Hepatocyte (in vitro differentiated cells): Measurements from ENCODE around the gene CDC42BPG. TPM values are rescaled to one million over a fixed set of nuclear protein-coding genes. Genes with fewer than 3 reads are reported as not detected.

Experiments used
- DNase-seq: peaks from one replicate; pipeline ENCODE4 v3.0.0-alpha.2; 2016; ENCODE audit warnings: low spot score
- H2AFZ ChIP-seq: fragments of 200-600 bp; sonication (generic); 2 replicates; pipeline ENCODE4 v1.6.0; 2016; ENCODE audit warnings: antibody characterized with exemption, mild to moderate bottlenecking
- H3K27ac ChIP-seq: fragments of 200-600 bp; sonication (generic); 2 replicates; pipeline ENCODE4 v1.5.1; 2016; ENCODE audit warnings: mild to moderate bottlenecking
- H3K27me3 ChIP-seq: fragments of 200-600 bp; sonication (generic); 2 replicates; pipeline ENCODE4 v1.6.1; 2016
- H3K36me3 ChIP-seq: fragments of 200-600 bp; sonication (generic); replicated peaks from 2 replicates; pipeline ENCODE4 v1.5.1; 2016; ENCODE audit warnings: low read depth; ENCODE audit not compliant: insufficient read depth
- H3K4me1 ChIP-seq: fragments of 200-600 bp; sonication (generic); 2 replicates; pipeline ENCODE4 v1.5.1; 2016; ENCODE audit warnings: mild to moderate bottlenecking, moderate library complexity; ENCODE audit not compliant: insufficient read depth
- H3K4me2 ChIP-seq: fragments of 200-600 bp; sonication (generic); 2 replicates; pipeline ENCODE4 v1.6.0; 2016
- H3K4me3 ChIP-seq: fragments of 200-600 bp; sonication (generic); 2 replicates; pipeline ENCODE4 v1.5.1; 2016; ENCODE audit warnings: mild to moderate bottlenecking
- H3K79me2 ChIP-seq: fragments of 200-600 bp; sonication (generic); 2 replicates; pipeline ENCODE4 v1.6.0; 2017; ENCODE audit warnings: mild to moderate bottlenecking
- H3K9me2 ChIP-seq: fragments of 200-600 bp; sonication (generic); replicated peaks from 2 replicates; pipeline ENCODE4 v1.6.0; 2017; ENCODE audit warnings: mild to moderate bottlenecking; ENCODE audit not compliant: insufficient read depth
- H3K9me3 ChIP-seq: fragments of 200-600 bp; sonication (generic); 2 replicates; pipeline ENCODE4 v1.5.1; 2016; ENCODE audit warnings: low read depth, mild to moderate bottlenecking
- H4K20me1 ChIP-seq: fragments of 200-600 bp; sonication (generic); 2 replicates; pipeline ENCODE4 v1.6.0; 2016; ENCODE audit warnings: mild to moderate bottlenecking; ENCODE audit not compliant: insufficient read depth, poor library complexity, severe bottlenecking
- EZH2 ChIP-seq: fragments of 200-600 bp; sonication (generic); IDR thresholded peaks from 2 replicates; pipeline ENCODE4 v1.6.1; 2016; ENCODE audit warnings: antibody characterized with exemption, mild to moderate bottlenecking, borderline replicate concordance
- EZH2phosphoT487 ChIP-seq: fragments of 200-600 bp; sonication (generic); IDR thresholded peaks from one replicate; pipeline ENCODE4 v1.6.1; 2018; ENCODE audit warnings: antibody characterized with exemption, mild to moderate bottlenecking, low read depth, moderate library complexity; ENCODE audit not compliant: unreplicated experiment, severe bottlenecking
- WGBS: methylation state at CpG from one replicate; pipeline ENCODE4 v1.1.6; 2016; ENCODE audit warnings: low lambda C conversion rate; ENCODE audit errors: missing lambda C conversion rate; 5-methylcytosine and 5-hydroxymethylcytosine counted together
- polyA plus RNA-seq: library from polyadenylated mRNA; unstranded; fragments of >200 nt; fragmentation: Nextera tagmentation; extraction: Ambion mirVana; gene quantifications from 2 replicates; pipeline ENCODE4 v1.2.1, GENCODE V29; 2016
- total RNA-seq: library from RNA; depleted of rRNA; stranded (reverse); fragments of >200 nt; gene quantifications from 2 replicates; pipeline ENCODE4 v1.2.3, GENCODE V29; 2014
- TF ChIP-seq, protein P1 (sequence below): fragments of 200-600 bp; sonication (generic); IDR thresholded peaks from 2 replicates; pipeline ENCODE4 v1.5.1; 2016; ENCODE audit warnings: antibody characterized with exemption, mild to moderate bottlenecking; ENCODE audit not compliant: poor library complexity

Gene CDC42BPG
- total and polyA plus RNA-seq, 2 experiments from 2014 or later, result 3.1 to 8.4 TPM

DNA sequence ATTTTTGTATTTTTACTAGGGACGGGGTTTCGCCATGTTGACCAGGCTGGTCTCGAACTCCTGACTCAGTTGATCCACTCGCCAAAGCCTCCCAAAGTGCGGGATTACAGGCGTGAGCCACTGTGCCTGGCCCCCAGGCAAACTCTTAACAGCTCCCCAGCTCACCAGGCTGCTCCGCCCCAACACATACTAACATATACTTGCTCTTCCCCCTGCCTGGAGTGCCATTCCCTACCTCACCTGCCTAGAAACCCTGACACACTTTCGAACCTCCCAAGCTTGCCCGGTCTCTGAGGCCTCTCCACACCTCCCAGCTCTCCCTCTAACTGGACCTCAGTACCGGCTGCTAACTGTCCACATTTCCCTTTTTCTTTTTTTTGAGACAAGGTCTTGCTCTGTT, 49.9 kb downstream of the CDC42BPG start:
- no peak for DNase-seq
- Histone ChIP-seq H3K9me2 (no peaks in the 10 kb centered on the region), H3K9me3 (no peaks in the 10 kb centered on the region), H3K4me2 (no peak overlapping the region), H3K4me1 (no peaks in the 10 kb centered on the region), H4K20me1 (no peaks in the 10 kb centered on the region), H3K27me3 (no peaks in the 10 kb centered on the region), H2AFZ (no peak overlapping the region), H3K79me2 (no peaks in the 10 kb centered on the region), H3K36me3 (no peaks in the 10 kb centered on the region), H3K4me3 (no peak overlapping the region), H3K27ac (no peak overlapping the region)
- TF ChIP-seq, protein P1, sequence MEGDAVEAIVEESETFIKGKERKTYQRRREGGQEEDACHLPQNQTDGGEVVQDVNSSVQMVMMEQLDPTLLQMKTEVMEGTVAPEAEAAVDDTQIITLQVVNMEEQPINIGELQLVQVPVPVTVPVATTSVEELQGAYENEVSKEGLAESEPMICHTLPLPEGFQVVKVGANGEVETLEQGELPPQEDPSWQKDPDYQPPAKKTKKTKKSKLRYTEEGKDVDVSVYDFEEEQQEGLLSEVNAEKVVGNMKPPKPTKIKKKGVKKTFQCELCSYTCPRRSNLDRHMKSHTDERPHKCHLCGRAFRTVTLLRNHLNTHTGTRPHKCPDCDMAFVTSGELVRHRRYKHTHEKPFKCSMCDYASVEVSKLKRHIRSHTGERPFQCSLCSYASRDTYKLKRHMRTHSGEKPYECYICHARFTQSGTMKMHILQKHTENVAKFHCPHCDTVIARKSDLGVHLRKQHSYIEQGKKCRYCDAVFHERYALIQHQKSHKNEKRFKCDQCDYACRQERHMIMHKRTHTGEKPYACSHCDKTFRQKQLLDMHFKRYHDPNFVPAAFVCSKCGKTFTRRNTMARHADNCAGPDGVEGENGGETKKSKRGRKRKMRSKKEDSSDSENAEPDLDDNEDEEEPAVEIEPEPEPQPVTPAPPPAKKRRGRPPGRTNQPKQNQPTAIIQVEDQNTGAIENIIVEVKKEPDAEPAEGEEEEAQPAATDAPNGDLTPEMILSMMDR, result no peak
- TF ChIP-seq EZH2 (no peak), EZH2phosphoT487 (no peak)
- WGBS, result 95% methylated on average over 10 of the region's 10 CpGs

DNA sequence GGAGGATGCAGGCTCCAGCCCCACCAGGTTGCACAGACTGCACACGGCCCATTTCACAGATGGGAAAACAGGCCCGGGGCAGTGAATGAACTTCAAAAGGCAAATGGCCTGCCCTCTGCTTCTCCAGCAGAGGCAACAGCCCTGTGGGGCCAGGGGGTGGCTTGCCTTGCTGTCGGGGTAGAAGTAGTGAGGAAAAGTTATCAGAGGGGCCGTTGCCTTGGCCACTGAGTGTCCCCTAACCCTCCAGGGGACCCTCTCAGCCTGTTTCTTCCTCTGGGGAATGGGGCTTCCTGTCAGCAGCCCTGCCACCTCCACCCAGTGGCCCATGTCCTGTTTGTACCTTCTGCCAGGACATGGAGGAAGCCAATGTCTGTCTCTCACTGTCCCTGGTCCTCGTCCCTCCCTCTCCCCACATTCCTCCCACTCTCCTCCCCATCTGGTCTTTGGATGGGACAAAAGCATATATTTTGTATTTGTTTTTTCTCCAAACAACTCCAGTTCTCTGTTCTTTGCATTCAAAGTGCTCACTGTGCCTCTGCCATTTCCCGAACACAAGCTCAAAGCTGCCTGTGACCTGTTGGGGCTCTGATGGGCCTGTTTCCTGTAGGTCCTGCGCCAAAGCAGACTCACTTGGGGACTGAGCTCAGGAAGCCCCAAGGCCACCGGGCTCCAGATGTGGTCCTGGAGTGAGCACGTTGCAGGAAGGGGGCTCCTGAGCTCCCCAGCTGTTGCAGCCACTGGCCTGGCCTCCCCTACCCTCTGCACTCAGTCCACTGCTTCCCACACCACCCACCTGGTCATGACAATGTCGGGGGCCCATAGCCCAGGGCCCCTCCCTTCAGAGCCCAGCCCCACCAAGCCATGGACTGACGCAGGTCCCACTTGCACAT, 50.9 kb downstream of the CDC42BPG start:
- H3K79me2 ChIP-seq, result no peaks in the 10 kb centered on the region
- H3K9me2 ChIP-seq, result no peaks in the 10 kb centered on the region
- H3K9me3 ChIP-seq, result no peaks in the 10 kb centered on the region
- WGBS, result 92% methylated on average over 11 of the region's 11 CpGs
- no peaks in the 10 kb centered on the region for H3K4me1 ChIP-seq
- no peak overlapping the region for H3K27ac ChIP-seq
- no peaks in the 10 kb centered on the region for H3K36me3 ChIP-seq
- H3K4me3 ChIP-seq, result no peak overlapping the region
- no peak overlapping the region for H2AFZ ChIP-seq
- TF ChIP-seq, protein P1, result no peak
- TF ChIP-seq EZH2 (no peak), EZH2phosphoT487 (no peak)
- no peak overlapping the region for H3K4me2 ChIP-seq
- no peak for DNase-seq
- no peaks in the 10 kb centered on the region for H4K20me1 ChIP-seq
- H3K27me3 ChIP-seq, result no peaks in the 10 kb centered on the region

DNA sequence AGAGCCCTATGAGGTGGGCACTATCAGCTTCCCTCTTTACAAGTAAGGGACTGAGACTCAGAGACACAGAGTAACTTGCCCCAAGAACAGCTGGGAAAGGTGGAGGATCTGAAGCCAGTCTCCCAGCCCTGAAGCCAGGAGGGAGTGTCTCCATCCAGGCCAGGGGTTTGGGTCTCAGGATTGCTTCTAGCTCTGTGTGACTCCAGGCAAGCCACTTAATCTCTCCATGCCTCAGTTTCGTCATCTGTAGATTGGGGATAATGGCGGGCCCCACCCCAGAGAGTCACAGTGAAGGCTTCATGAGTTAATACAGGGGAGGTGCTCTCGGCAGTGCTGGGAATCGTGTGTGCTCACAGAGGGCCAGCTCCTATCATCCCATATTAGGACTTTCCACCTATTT, 52.0 kb downstream of the CDC42BPG start:
- Histone ChIP-seq H3K4me3 (no peak overlapping the region), H3K27me3 (no peaks in the 10 kb centered on the region), H3K27ac (no peak overlapping the region), H3K4me1 (no peaks in the 10 kb centered on the region), H3K79me2 (no peaks in the 10 kb centered on the region), H3K9me3 (no peaks in the 10 kb centered on the region), H3K4me2 (no peak overlapping the region), H2AFZ (no peak overlapping the region), H3K9me2 (no peaks in the 10 kb centered on the region), H3K36me3 (no peaks in the 10 kb centered on the region), H4K20me1 (no peaks in the 10 kb centered on the region)
- DNase-seq, result no peak
- 94% methylated on average over 4 of the region's 4 CpGs for WGBS
- TF ChIP-seq EZH2, result no peak
- TF ChIP-seq, protein P1, result no peak
- TF ChIP-seq EZH2phosphoT487, result no peak
